ENCODE results near the gene AADACL4. TPM values are rescaled to one million over a fixed set of nuclear protein-coding genes. Genes with fewer than 3 reads are reported as not detected.

The AADACL4 gene
- total and polyA plus RNA-seq, 2 of the 8 experiments (the other 6 are each of a cell fraction or from before 2014, with no cell fraction given) = 0.08 TPM; not detected in 1

- Histone ChIP-seq H2BK15ac (ENCODE audit: low read length) (no peak overlapping the region), H3K56ac (replicated peaks; ENCODE audit: insufficient read length, low read depth, low read length) (no peak overlapping the region), H3K4me2 (ENCODE audit: insufficient read depth in 1 of 2, low read depth in 2 of 2, low read length in 2 of 2) (no peak overlapping the region), H4K5ac (ENCODE audit: insufficient read length, low read depth, low read length) (no peak overlapping the region), H3K9ac (replicated peaks in 1 of 4; ENCODE audit: extremely low read depth in 1 of 4, low read depth in 3 of 4, low read length in 3 of 4) (no peak overlapping the region), H4K20me1 (replicated peaks in 1 of 2; ENCODE audit: control insufficient read depth in 1 of 2, insufficient read depth in 2 of 2, low read length in 2 of 2) (no peaks in the 10 kb centered on the region), H3K23ac (ENCODE audit: insufficient read length) (no peak overlapping the region), H3K36me3 (ENCODE audit: control insufficient read depth in 2 of 4, insufficient read depth in 4 of 4, low read length in 3 of 4) (no peaks in the 10 kb centered on the region), H3K4me1 (replicated peaks in 1 of 4; ENCODE audit: control insufficient read depth in 3 of 4, insufficient read depth in 4 of 4, low read length in 3 of 4) (peaks cover 3 to 24% (median 10%) of the 10 kb centered on the region in 4 experiments; a peak in 6 of 7 replicates), H3K27ac (ENCODE audit: low read depth, low read length) (no peak overlapping the region), H3K4me3 (ENCODE audit: extremely low read depth in 1 of 4, insufficient read depth in 2 of 4, low read depth in 3 of 4, low read length in 4 of 4) (no peak overlapping the region), H3K14ac (ENCODE audit: insufficient read length) (no peak overlapping the region), H3K79me1 (ENCODE audit: low read depth, low read length) (no peaks in the 10 kb centered on the region; the same call in 1 of the 2 replicates), H2BK120ac (replicated peaks; ENCODE audit: low read depth, low read length) (no peak overlapping the region), H2BK5ac (ENCODE audit: low read depth, low read length) (no peak overlapping the region), H2BK12ac (ENCODE audit: low read depth, low read length) (no peak overlapping the region), H2AK5ac (ENCODE audit: low read depth, low read length) (0 out of 2 replicates have a peak overlapping the region, but pooled peaks have one; percentile 1), H3K23me2 (ENCODE audit: low read depth, low read length) (peaks cover 24% of the 10 kb centered on the region), H4K8ac (ENCODE audit: extremely low read depth, insufficient read depth, low read length) (no peak overlapping the region), H3K18ac (ENCODE audit: extremely low read depth, low read length) (no peak overlapping the region), H3K9me3 (ENCODE audit: insufficient read depth in 2 of 2, low read depth in 1 of 2, low read length in 1 of 2) (no peaks in the 10 kb centered on the region), H3K79me2 (ENCODE audit: control insufficient read depth in 1 of 2, insufficient read depth in 2 of 2, low read length in 2 of 2) (no peaks in the 10 kb centered on the region), H4K91ac (replicated peaks; ENCODE audit: insufficient read length, low read length) (peak overlapping the region; percentile 75), H2AFZ (ENCODE audit: low read length) (no peak overlapping the region), H3K4ac (replicated peaks; ENCODE audit: insufficient read length, low read depth, low read length) (no peak overlapping the region), H2BK20ac (ENCODE audit: low read length) (no peak overlapping the region), H3K27me3 (replicated peaks in 1 of 4; ENCODE audit: control insufficient read depth in 3 of 4, extremely low read depth in 1 of 4, insufficient read depth in 3 of 4, low read length in 3 of 4) (no peaks in the 10 kb centered on the region; a peak in 1 of 7 replicates)
- ChIA-PET POLR2A (ENCODE audit: partially characterized antibody) (interaction anchor here (1.4 to 11.4 kb wide), 3 partner anchors 8 to 36 kb away, joined by 4 to 107 read pairs (median 32); no protein-coding TSS in a partner anchor), CTCF (ENCODE audit: partially characterized antibody) (interaction anchor here (0.6 to 11.2 kb wide), 23 partner anchors 9 to 1772 kb away, joined by 3 to 130 read pairs (median 3); no protein-coding TSS in a partner anchor)
- 67% methylated on average over 8 of the region's 8 CpGs; no CpG with 5 or more reads in 1 of the 2 experiments for WGBS, 2 experiments (ENCODE audit: extremely low coverage in 1 of 2, insufficient coverage in 1 of 2, insufficient read length in 1 of 2, insufficient replicate concordance in 2 of 2, low coverage in 1 of 2, low lambda C conversion rate in 2 of 2, missing lambda C conversion rate in 1 of 2)
- no peak for DNase-seq (ENCODE audit: low read depth in 1 of 2, low spot score in 2 of 2)
- no peak for FAIRE-seq
- TF ChIP-seq GABPA (IDR thresholded peaks at IDR 0.05; ENCODE audit: borderline replicate concordance, insufficient read depth, low read length) = no peak
These were observed 23.0 kb upstream of the AADACL4 start for GRCh38 chr1:12620931-12621330.

Measured in H1 (cell line).